Vagina (tissue), 2 donors: ENCODE data around the gene SPAG17. TPM values are rescaled to one million over a fixed set of nuclear protein-coding genes. Genes with fewer than 3 reads are reported as not detected.

Experiments
- DNase-seq, 2 donors: peaks; one replicate each; pipeline ENCODE4 v3.0.0-alpha.2; 2017; ENCODE audit errors: extremely low spot score in 2 of 2
- H3K27ac ChIP-seq: fragments of 200-600 bp; sonication (generic); one replicate; pipeline ENCODE4 v1.5.1; 2019
- H3K27me3 ChIP-seq: fragments of 200-600 bp; sonication (generic); one replicate; pipeline ENCODE4 v1.5.1; 2019
- H3K36me3 ChIP-seq, 2 donors: fragments of 200-600 bp; sonication (generic); one replicate each; pipeline ENCODE4 v1.5.1; 2017 to 2019
- H3K4me1 ChIP-seq: fragments of 200-600 bp; sonication (generic); one replicate; pipeline ENCODE4 v1.5.1; 2019
- H3K4me3 ChIP-seq, 2 donors: fragments of 200-600 bp; sonication (generic); 1 replicate in 1 of 2; 2 replicates in 1 of 2; pipeline ENCODE4 v1.5.1; 2016 to 2019
- H3K9me3 ChIP-seq: fragments of 200-600 bp; sonication (generic); one replicate; pipeline ENCODE4 v1.5.1; 2019
- POLR2A ChIP-seq, 2 donors: fragments of 450-650 bp; IDR thresholded peaks; one replicate each; pipeline ENCODE4 v1.6.1; 2017; ENCODE audit warnings: antibody characterized with exemption in 2 of 2, mild to moderate bottlenecking in 2 of 2, moderate library complexity in 2 of 2
- POLR2AphosphoS5 ChIP-seq, 2 donors: sonication (generic); formaldehyde crosslinking; IDR thresholded peaks; one replicate each; pipeline ENCODE4 v1.9.0; 2017; ENCODE audit warnings: antibody characterized with exemption in 2 of 2, mild to moderate bottlenecking in 2 of 2, low read depth in 1 of 2; ENCODE audit not compliant: insufficient read depth in 1 of 2
- intact Hi-C: fragments of 100-400 bp; cut with DNase I; formaldehyde crosslinking; loops from one replicate; pipeline ENCODE4 v1.15.1; 2023
- total RNA-seq: library from RNA; depleted of rRNA; stranded (reverse); fragments of >200 nt; gene quantifications from one replicate; pipeline ENCODE4 v1.2.3, GENCODE V29; 2016
- TF ChIP-seq, protein P1 (sequence below), 3 experiments: fragments of 450-650 bp in 2 of 3; fragments of 200-600 bp in 1 of 3; sonication (generic) in 1 of 3; IDR thresholded peaks; one replicate each; pipeline ENCODE4 v1.5.1; 2017 to 2019; ENCODE audit warnings: antibody characterized with exemption in 3 of 3, mild to moderate bottlenecking in 2 of 3, moderate library complexity in 2 of 3

SPAG17 gene
- total RNA-seq, 1 donor from 2014 or later = 10.1 TPM

DNA sequence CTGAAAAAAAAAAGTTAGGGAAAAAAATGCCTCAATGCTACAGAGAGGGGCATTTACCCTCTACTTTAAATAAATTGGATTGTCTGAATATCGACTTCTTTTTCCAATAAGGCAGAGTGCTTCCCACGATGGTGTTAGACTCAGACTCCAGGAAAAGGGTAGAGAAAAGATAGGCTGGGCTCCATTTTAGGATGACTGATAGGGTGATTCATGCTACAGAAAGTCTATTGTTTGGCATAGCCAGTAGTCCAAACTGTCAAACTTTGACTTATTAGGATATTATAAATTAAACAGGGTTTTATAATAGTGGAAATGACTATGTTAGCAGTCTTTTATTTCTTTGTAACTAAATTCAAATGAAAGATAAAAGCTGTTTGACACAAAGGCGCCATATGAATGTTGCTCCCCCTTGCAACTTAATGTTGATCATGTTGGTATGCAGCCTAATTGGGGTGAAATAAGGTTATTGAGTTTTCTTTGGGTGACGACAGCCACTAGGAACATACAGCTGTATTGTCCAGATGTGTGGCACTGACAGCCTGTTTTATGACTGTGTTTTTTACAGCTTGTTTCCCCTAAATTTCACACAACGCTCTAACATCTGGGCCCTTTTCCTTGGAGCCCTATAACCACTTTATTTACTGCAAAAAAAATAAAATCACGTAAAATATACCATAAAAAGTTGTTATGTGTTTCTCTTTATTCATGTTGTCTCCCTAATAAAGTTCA is 69.3 kb downstream of the SPAG17 start:
- Histone ChIP-seq H3K4me1 (no peaks in the 10 kb centered on the region), H3K36me3 (no peaks in the 10 kb centered on the region), H3K9me3 (no peaks in the 10 kb centered on the region), H3K27ac (no peak overlapping the region), H3K27me3 (no peaks in the 10 kb centered on the region), H3K4me3 (no peak overlapping the region)
- no peak for DNase-seq
- TF ChIP-seq, protein P1, sequence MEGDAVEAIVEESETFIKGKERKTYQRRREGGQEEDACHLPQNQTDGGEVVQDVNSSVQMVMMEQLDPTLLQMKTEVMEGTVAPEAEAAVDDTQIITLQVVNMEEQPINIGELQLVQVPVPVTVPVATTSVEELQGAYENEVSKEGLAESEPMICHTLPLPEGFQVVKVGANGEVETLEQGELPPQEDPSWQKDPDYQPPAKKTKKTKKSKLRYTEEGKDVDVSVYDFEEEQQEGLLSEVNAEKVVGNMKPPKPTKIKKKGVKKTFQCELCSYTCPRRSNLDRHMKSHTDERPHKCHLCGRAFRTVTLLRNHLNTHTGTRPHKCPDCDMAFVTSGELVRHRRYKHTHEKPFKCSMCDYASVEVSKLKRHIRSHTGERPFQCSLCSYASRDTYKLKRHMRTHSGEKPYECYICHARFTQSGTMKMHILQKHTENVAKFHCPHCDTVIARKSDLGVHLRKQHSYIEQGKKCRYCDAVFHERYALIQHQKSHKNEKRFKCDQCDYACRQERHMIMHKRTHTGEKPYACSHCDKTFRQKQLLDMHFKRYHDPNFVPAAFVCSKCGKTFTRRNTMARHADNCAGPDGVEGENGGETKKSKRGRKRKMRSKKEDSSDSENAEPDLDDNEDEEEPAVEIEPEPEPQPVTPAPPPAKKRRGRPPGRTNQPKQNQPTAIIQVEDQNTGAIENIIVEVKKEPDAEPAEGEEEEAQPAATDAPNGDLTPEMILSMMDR (IDR thresholded peaks at IDR 0.05) = no peak
- TF ChIP-seq POLR2AphosphoS5 (IDR thresholded peaks at IDR 0.05; ENCODE audit: insufficient read depth in 1 of 2, low read depth in 1 of 2) (no peak), POLR2A (IDR thresholded peaks at IDR 0.05) (no peak)
- intact Hi-C loops = no loop called here

DNA sequence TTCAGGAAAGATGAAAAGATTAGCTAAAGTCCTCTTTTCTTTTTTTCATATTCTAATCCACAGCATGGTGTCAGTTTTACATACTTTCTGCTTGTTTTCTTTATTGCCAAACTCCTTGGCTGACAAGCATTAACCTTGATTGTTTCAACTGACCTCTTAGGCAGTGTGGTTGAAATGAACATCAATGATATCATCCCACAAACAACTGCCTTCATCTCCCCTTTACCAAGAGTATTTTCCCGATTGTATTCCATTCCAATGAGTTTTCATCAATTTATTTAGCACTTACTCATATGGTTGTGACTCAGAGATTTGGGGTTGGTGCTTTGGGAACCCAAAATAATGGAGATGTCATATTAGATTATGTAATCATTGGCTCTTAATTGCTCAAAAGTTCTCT is 71.8 kb downstream of the SPAG17 start:
- H3K4me1 ChIP-seq = no peaks in the 10 kb centered on the region
- no peak overlapping the region for H3K27ac ChIP-seq
- H3K9me3 ChIP-seq = no peaks in the 10 kb centered on the region
- no peaks in the 10 kb centered on the region for H3K27me3 ChIP-seq
- no peak overlapping the region for H3K4me3 ChIP-seq
- TF ChIP-seq POLR2A (IDR thresholded peaks at IDR 0.05) = no peak
- TF ChIP-seq, protein P1 (IDR thresholded peaks at IDR 0.05) = no peak
- TF ChIP-seq POLR2AphosphoS5 (IDR thresholded peaks at IDR 0.05; ENCODE audit: insufficient read depth in 1 of 2, low read depth in 1 of 2) = no peak
- no peak for DNase-seq
- no peaks in the 10 kb centered on the region for H3K36me3 ChIP-seq
- intact Hi-C loops = no loop called here

DNA sequence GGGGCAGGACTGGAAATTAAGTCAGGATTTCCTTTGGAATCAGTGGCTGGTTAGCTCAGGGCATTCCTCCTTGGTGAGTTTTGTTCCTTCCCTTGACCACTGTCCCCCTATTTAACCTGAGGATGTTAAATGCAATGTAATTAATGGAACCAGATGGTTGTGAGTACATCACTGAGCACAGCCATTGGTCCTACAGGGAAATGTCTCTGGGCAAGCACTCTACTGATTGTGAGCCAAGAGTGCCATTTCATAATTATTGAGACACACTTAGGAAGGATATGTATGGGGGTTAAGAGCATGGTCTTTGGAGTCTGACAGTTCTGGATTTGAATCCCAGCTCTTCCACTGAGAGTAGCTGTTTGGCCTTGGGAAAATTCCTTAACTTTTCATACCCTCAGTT is 74.4 kb downstream of the SPAG17 start:
- no peak for DNase-seq
- Histone ChIP-seq H3K4me1 (no peaks in the 10 kb centered on the region), H3K9me3 (no peaks in the 10 kb centered on the region), H3K4me3 (no peak overlapping the region), H3K27me3 (no peaks in the 10 kb centered on the region), H3K36me3 (no peaks in the 10 kb centered on the region), H3K27ac (no peak overlapping the region)
- TF ChIP-seq POLR2AphosphoS5 (IDR thresholded peaks at IDR 0.05; ENCODE audit: insufficient read depth in 1 of 2, low read depth in 1 of 2) (no peak), POLR2A (IDR thresholded peaks at IDR 0.05) (no peak)
- TF ChIP-seq, protein P1 (IDR thresholded peaks at IDR 0.05) = no peak
- intact Hi-C loops = no loop called here

DNA sequence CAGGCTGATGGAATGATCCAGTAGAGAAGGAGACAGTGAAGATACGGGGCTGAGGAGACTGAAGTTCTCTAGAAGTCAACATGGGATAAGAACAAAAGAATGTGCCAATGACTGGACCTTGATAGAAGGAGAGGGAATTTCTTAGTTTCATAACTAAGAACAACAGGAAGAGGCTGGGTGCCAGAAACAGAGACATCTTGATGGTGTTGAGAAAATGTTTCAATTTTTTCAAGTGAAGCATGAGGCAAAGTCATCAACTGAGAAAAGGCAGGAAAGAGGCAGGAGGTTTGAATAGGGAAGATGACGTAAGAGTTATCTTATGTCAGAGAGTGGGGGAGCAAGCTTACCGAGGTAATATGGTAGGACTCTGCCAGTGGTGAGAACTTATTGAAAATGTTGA is 80.1 kb downstream of the SPAG17 start:
- intact Hi-C loops = no loop called here

DNA sequence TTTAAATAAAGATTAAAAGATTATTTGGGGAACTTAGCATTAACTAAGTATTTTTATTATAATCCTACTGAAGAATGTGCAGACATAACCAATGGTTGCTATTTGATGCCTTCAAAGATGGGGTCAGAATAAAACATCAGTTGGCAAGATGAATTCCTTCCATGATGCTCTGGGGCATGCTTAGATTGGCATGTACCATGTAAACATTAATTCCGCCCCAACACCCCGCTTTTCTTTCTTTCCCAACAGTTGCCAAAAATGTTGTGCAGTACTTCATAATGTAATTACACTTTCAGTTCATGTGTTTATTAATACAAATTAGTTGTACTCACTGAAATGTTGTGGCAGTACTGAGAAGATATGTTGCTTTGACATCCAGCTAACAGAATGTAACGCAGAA is 82.6 kb downstream of the SPAG17 start:
- DNase-seq = no peak
- TF ChIP-seq POLR2A (IDR thresholded peaks at IDR 0.05) = no peak
- no peak for TF ChIP-seq POLR2AphosphoS5 (IDR thresholded peaks at IDR 0.05; ENCODE audit: insufficient read depth in 1 of 2, low read depth in 1 of 2)
- TF ChIP-seq, protein P1 (IDR thresholded peaks at IDR 0.05) = no peak
- H3K4me1 ChIP-seq = no peaks in the 10 kb centered on the region
- H3K9me3 ChIP-seq = no peaks in the 10 kb centered on the region
- H3K4me3 ChIP-seq = no peak overlapping the region
- intact Hi-C loops = no loop called here
- H3K27me3 ChIP-seq = no peaks in the 10 kb centered on the region
- H3K36me3 ChIP-seq = no peaks in the 10 kb centered on the region
- H3K27ac ChIP-seq = no peak overlapping the region

More for the DNA sequence above, 80.1 kb downstream of the SPAG17 start:
- H3K27ac ChIP-seq = no peak overlapping the region
- no peaks in the 10 kb centered on the region for H3K4me1 ChIP-seq
- no peak for DNase-seq
- no peaks in the 10 kb centered on the region for H3K9me3 ChIP-seq
- no peaks in the 10 kb centered on the region for H3K27me3 ChIP-seq
- H3K36me3 ChIP-seq = no peaks in the 10 kb centered on the region
- H3K4me3 ChIP-seq = no peak overlapping the region
- TF ChIP-seq, protein P1 (IDR thresholded peaks at IDR 0.05) = no peak
- TF ChIP-seq POLR2A (IDR thresholded peaks at IDR 0.05) = no peak
- TF ChIP-seq POLR2AphosphoS5 (IDR thresholded peaks at IDR 0.05; ENCODE audit: insufficient read depth in 1 of 2, low read depth in 1 of 2) = no peak
